Glutamatergic neuron (in vitro differentiated cells): Measurements from ENCODE around the gene RAD1. TPM values are rescaled to one million over a fixed set of nuclear protein-coding genes. Genes with fewer than 3 reads are reported as not detected.

Experiments
- DNase-seq: peaks from one replicate; pipeline ENCODE4 v3.0.0; 2022
- H3K27ac Mint-ChIP-seq: one replicate; pipeline ENCODE4 v1.8.0; 2020; ENCODE audit warnings: mild to moderate bottlenecking, mixed read lengths, inconsistent platforms; ENCODE audit not compliant: unreplicated experiment
- H3K27me3 Mint-ChIP-seq: one replicate; pipeline ENCODE4 v1.8.0; 2020; ENCODE audit warnings: mild to moderate bottlenecking, moderate library complexity, mixed read lengths, inconsistent platforms; ENCODE audit not compliant: unreplicated experiment
- H3K36me3 Mint-ChIP-seq: one replicate; pipeline ENCODE4 v1.8.0; 2020; ENCODE audit warnings: mild to moderate bottlenecking, mixed read lengths, inconsistent platforms; ENCODE audit not compliant: unreplicated experiment
- H3K4me1 Mint-ChIP-seq: one replicate; pipeline ENCODE4 v1.8.0; 2020; ENCODE audit warnings: mild to moderate bottlenecking, low read depth, mixed read lengths, inconsistent platforms; ENCODE audit not compliant: unreplicated experiment
- H3K4me3 Mint-ChIP-seq: one replicate; pipeline ENCODE4 v1.8.0; 2020; ENCODE audit warnings: mild to moderate bottlenecking, mixed read lengths, inconsistent platforms; ENCODE audit not compliant: unreplicated experiment
- H3K9me3 Mint-ChIP-seq: one replicate; pipeline ENCODE4 v1.8.0; 2020; ENCODE audit warnings: mild to moderate bottlenecking, moderate library complexity, mixed read lengths, inconsistent platforms; ENCODE audit not compliant: unreplicated experiment
- CTCF ChIP-seq: fragments of 200-600 bp; sonication (generic); IDR thresholded peaks from one replicate; pipeline ENCODE4 v1.5.0; 2021; ENCODE audit not compliant: partially characterized antibody, unreplicated experiment
- long read RNA-seq: library from polyadenylated mRNA; unstranded; transcript quantifications from one replicate; pipeline ENCODE4 v2.0.0, GENCODE V29; 2020; ENCODE audit not compliant: unreplicated experiment
- total RNA-seq: library from RNA; stranded (reverse); fragmentation: NEBNext Ultra II Directional; extraction: Animal tissue kit (Norgen Biotek cat#: 25700); gene quantifications from one replicate; pipeline ENCODE4 v1.2.1, GENCODE V29; 2021; ENCODE audit not compliant: unreplicated experiment

RAD1 gene
- total RNA-seq = 21.9 TPM
- long read RNA-seq, full-length matches to known transcripts = 17 of 19 reads
- long read RNA-seq, partial matches to known transcripts = 0 of 19 reads
- long read RNA-seq, other reads (novel, unspliced or antisense) = 2 of 19 reads

GRCh38 chr5:34915139-34915855, at the start of gene RAD1, which contains the start of gene BRIX1:
Gene RAD1, minus strand, starts transcription at chr5:34915504. Its CDS starts 612 bp downstream, at chr5:34914892.
Gene BRIX1, plus strand, starts transcription at chr5:34915711. Its CDS starts 28 bp downstream, at chr5:34915739.
- peak; percentile 96 for DNase-seq
- Mint-ChIP-seq H3K36me3 (no peaks in the 10 kb centered on the region), H3K4me1 (peaks cover 9% of the 10 kb centered on the region), H3K27me3 (no peaks in the 10 kb centered on the region), H3K27ac (no peak within 1 kb of the TSS), H3K4me3 (no peak within 1 kb of the TSS), H3K9me3 (no peaks in the 10 kb centered on the region)
- no peak for TF ChIP-seq CTCF

GRCh38 chr5:34959323-34959722, 44.0 kb upstream of the RAD1 start:
- no peak for TF ChIP-seq CTCF
- H3K4me3 Mint-ChIP-seq = no peak overlapping the region
- H3K4me1 Mint-ChIP-seq = peaks cover 4% of the 10 kb centered on the region
- no peak for DNase-seq
- no peaks in the 10 kb centered on the region for H3K9me3 Mint-ChIP-seq
- H3K36me3 Mint-ChIP-seq = no peaks in the 10 kb centered on the region
- no peaks in the 10 kb centered on the region for H3K27me3 Mint-ChIP-seq
- H3K27ac Mint-ChIP-seq = no peak overlapping the region

- TF ChIP-seq CTCF = peak; percentile 49
- no peak for DNase-seq
- H3K27ac Mint-ChIP-seq = no peak overlapping the region
- no peaks in the 10 kb centered on the region for H3K27me3 Mint-ChIP-seq
- H3K36me3 Mint-ChIP-seq = no peaks in the 10 kb centered on the region
- peaks cover 4% of the 10 kb centered on the region for H3K4me1 Mint-ChIP-seq
- H3K4me3 Mint-ChIP-seq = no peak overlapping the region
- no peaks in the 10 kb centered on the region for H3K9me3 Mint-ChIP-seq
Observed at GRCh38 chr5:34957857-34958690, 42.8 kb upstream of the RAD1 start.

- peaks cover 4% of the 10 kb centered on the region for H3K4me1 Mint-ChIP-seq
- H3K9me3 Mint-ChIP-seq = no peaks in the 10 kb centered on the region
- no peak for TF ChIP-seq CTCF
- no peak overlapping the region for H3K4me3 Mint-ChIP-seq
- no peak for DNase-seq
- no peak overlapping the region for H3K27ac Mint-ChIP-seq
- no peaks in the 10 kb centered on the region for H3K27me3 Mint-ChIP-seq
- no peaks in the 10 kb centered on the region for H3K36me3 Mint-ChIP-seq
Observed at GRCh38 chr5:34957321-34957720, 42.0 kb upstream of the RAD1 start.
